HCT116 (cell line): ENCODE data around the gene PRKN. TPM values are rescaled to one million over a fixed set of nuclear protein-coding genes. Genes with fewer than 3 reads are reported as not detected.

ENCODE experiments used
- ATAC-seq: fragments of 200-7000 bp; cut with Tn5 transposase; 2 replicates; pipeline ENCODE4 v1.9.1; 2020; ENCODE audit warnings: mild to moderate bottlenecking, moderate library complexity
- BruUV-seq: library from RNA; stranded (reverse); fragments of 400-500 nt; replicated peaks from 2 replicates; lab custom pipeline; 2021; lab: Mats Ljungman, UMichigan
- CTCF ChIA-PET: fragments of 300-600 bp; sonication (Branson Sonifier 250); formaldehyde crosslinking; loops from one replicate; lab custom pipeline; 2021; ENCODE audit warnings: antibody characterized with exemption; lab: Charles Lee
- POLR2A ChIA-PET: fragments of 300-600, 350-600 bp; sonication (Branson Sonifier 250); formaldehyde crosslinking; loops from one replicate; lab custom pipeline; 2021; ENCODE audit warnings: antibody characterized with exemption; lab: Charles Lee
- RAD21 ChIA-PET, 2 experiments: fragments of 300-600 bp; sonication (Branson Sonifier 250); formaldehyde crosslinking; loops; one replicate each; lab custom pipeline; 2023; ENCODE audit warnings: low total read pairs in 2 of 2; ENCODE audit not compliant: uncharacterized antibody in 2 of 2, unreplicated experiment in 2 of 2, low non-redundant PET in 1 of 2; lab: Charles Lee
- DNase-seq: peaks from one replicate; pipeline ENCODE4 v3.0.0-alpha.2; 2010; ENCODE audit warnings: low read depth, low spot score
- H2AFZ ChIP-seq: fragments of 200-600 bp; shearing (Covaris generic), sonication (generic); 2 replicates; pipeline ENCODE4 v1.6.1; 2017; ENCODE audit warnings: low read depth, mixed run types, mixed read lengths, antibody characterized with exemption, low read length; ENCODE audit not compliant: poor library complexity, severe bottlenecking
- H3K27ac ChIP-seq: 2 replicates; pipeline ENCODE4 v1.5.1; 2012; ENCODE audit warnings: low read depth, low read length
- H3K27me3 ChIP-seq: fragments of 200-600 bp; sonication (generic); 2 replicates; pipeline ENCODE4 v1.6.1; 2016; ENCODE audit warnings: mixed run types, low read length, mixed read lengths; ENCODE audit not compliant: insufficient read depth
- H3K36me3 ChIP-seq, 2 experiments: fragments of 200-500 bp in 1 of 2; fragments of 200-600 bp in 1 of 2; sonication (Bioruptor generic) in 1 of 2; sonication (generic) in 1 of 2; 2 replicates each; pipeline versions ENCODE4 v1.5.1 to v1.6.1; 2014 to 2016; ENCODE audit warnings: low read length in 2 of 2, inconsistent platforms in 1 of 2, mixed read lengths in 1 of 2, mixed run types in 1 of 2; ENCODE audit not compliant: insufficient read depth in 2 of 2, control insufficient read depth in 1 of 2
- H3K4me1 ChIP-seq, 2 experiments: fragments of 200-600 bp in 1 of 2; sonication (generic) in 1 of 2; 2 replicates each; pipeline versions ENCODE4 v1.5.1 to v1.6.1; 2012 to 2017; ENCODE audit warnings: low read length in 2 of 2, inconsistent platforms in 1 of 2, mild to moderate bottlenecking in 1 of 2, mixed read lengths in 1 of 2, mixed run types in 1 of 2, moderate library complexity in 1 of 2; ENCODE audit not compliant: insufficient read depth in 2 of 2, control insufficient read depth in 1 of 2
- H3K4me2 ChIP-seq: fragments of 200-600 bp; sonication (generic); 2 replicates; pipeline ENCODE4 v1.6.1; 2017; ENCODE audit warnings: mixed run types, low read length, mixed read lengths
- H3K4me3 ChIP-seq, 2 experiments: fragments of 200-600 bp in 1 of 2; sonication (generic) in 1 of 2; replicated peaks in 1 of 2; 2 replicates each; pipeline ENCODE4 v1.5.1; 2011 to 2016; ENCODE audit warnings: low read length in 2 of 2, control low read depth in 1 of 2, low read depth in 1 of 2, mild to moderate bottlenecking in 1 of 2, mixed read lengths in 1 of 2, mixed run types in 1 of 2
- H3K79me2 ChIP-seq: fragments of 200-600 bp; sonication (generic); 2 replicates; pipeline ENCODE4 v1.6.1; 2017; ENCODE audit warnings: mild to moderate bottlenecking, mixed run types, low read length, moderate library complexity, mixed read lengths; ENCODE audit not compliant: insufficient read depth
- H3K9ac ChIP-seq: fragments of 200-600 bp; sonication (generic); 2 replicates; pipeline ENCODE4 v1.6.1; 2016; ENCODE audit warnings: low read length, mixed read lengths
- H3K9me2 ChIP-seq: fragments of 200-600 bp; sonication (generic), shearing (Covaris generic); 2 replicates; pipeline ENCODE4 v1.6.1; 2017; ENCODE audit warnings: mixed run types, mild to moderate bottlenecking, moderate library complexity; ENCODE audit not compliant: insufficient read depth
- H3K9me3 ChIP-seq, 2 experiments: fragments of 200-500 bp in 1 of 2; fragments of 200-600 bp in 1 of 2; sonication (Bioruptor generic) in 1 of 2; sonication (generic) in 1 of 2; 2 replicates each; pipeline ENCODE4 v1.6.1; 2014 to 2017; ENCODE audit warnings: low read length in 2 of 2, mixed read lengths in 2 of 2, inconsistent platforms in 1 of 2, low read depth in 1 of 2, mild to moderate bottlenecking in 1 of 2, mixed run types in 1 of 2, moderate library complexity in 1 of 2; ENCODE audit not compliant: control insufficient read depth in 1 of 2, insufficient read depth in 1 of 2
- H4K20me1 ChIP-seq: fragments of 200-600 bp; sonication (generic), shearing (Covaris generic); 2 replicates; pipeline ENCODE4 v1.6.1; 2017; ENCODE audit warnings: mixed run types, mild to moderate bottlenecking, moderate library complexity; ENCODE audit not compliant: insufficient read depth
- EGR1 ChIP-seq: IDR thresholded peaks from 2 replicates; pipeline ENCODE4 v1.6.1; 2012; ENCODE audit warnings: low read depth
- ELF1 ChIP-seq: IDR thresholded peaks from 2 replicates; pipeline ENCODE4 v1.6.1; 2012; ENCODE audit warnings: low read depth, borderline replicate concordance
- EZH2 ChIP-seq: fragments of 200-600 bp; sonication (generic); IDR thresholded peaks from 2 replicates; pipeline ENCODE4 v1.6.1; 2017; ENCODE audit warnings: antibody characterized with exemption, mixed run types
- EZH2phosphoT487 ChIP-seq: fragments of 200-600 bp; IDR thresholded peaks from 2 replicates; pipeline ENCODE4 v1.6.1; 2018; ENCODE audit warnings: antibody characterized with exemption, borderline replicate concordance
- FOSL1 ChIP-seq: IDR thresholded peaks from 2 replicates; pipeline ENCODE4 v1.6.1; 2012; ENCODE audit warnings: low read depth
- POLR2A ChIP-seq: IDR thresholded peaks from 2 replicates; pipeline ENCODE4 v1.7.0; 2011; ENCODE audit warnings: borderline replicate concordance; ENCODE audit not compliant: insufficient read depth, insufficient read length; ENCODE audit errors: extremely low read depth
- POLR2AphosphoS5 ChIP-seq: IDR thresholded peaks from 2 replicates; pipeline ENCODE4 v1.6.1; 2011; ENCODE audit warnings: mild to moderate bottlenecking, low read depth, low read length, moderate library complexity
- SIN3A ChIP-seq: IDR thresholded peaks from 2 replicates; pipeline ENCODE4 v1.6.1; 2012; ENCODE audit warnings: low read depth
- SP1 ChIP-seq: IDR thresholded peaks from 2 replicates; pipeline ENCODE4 v1.6.1; 2012; ENCODE audit warnings: low read depth
- SRF ChIP-seq: IDR thresholded peaks from 2 replicates; pipeline ENCODE4 v1.6.1; 2012; ENCODE audit warnings: low read depth
- TCF7L2 ChIP-seq: IDR thresholded peaks from 2 replicates; pipeline ENCODE4 v1.7.0; 2011; ENCODE audit warnings: borderline replicate concordance, inconsistent platforms; ENCODE audit not compliant: insufficient read depth, insufficient read length; ENCODE audit errors: extremely low read depth
- YY1 ChIP-seq: IDR thresholded peaks from 2 replicates; pipeline ENCODE4 v1.6.1; 2011; ENCODE audit warnings: low read length, low read depth, moderate library complexity, mild to moderate bottlenecking; ENCODE audit not compliant: insufficient replicate concordance; ENCODE audit errors: extremely low read depth
- intact Hi-C: fragments of 100-400 bp; cut with micrococcal nuclease; formaldehyde crosslinking; loops from 2 replicates; pipeline ENCODE4 v1.10.0; 2022
- total RNA-seq: library from RNA; stranded (reverse); gene quantifications from one replicate; pipeline ENCODE4 v1.2.1, GENCODE V29; 2021; ENCODE audit not compliant: unreplicated experiment
- TF ChIP-seq, protein P1 (sequence below): IDR thresholded peaks from 2 replicates; pipeline ENCODE4 v1.6.1; 2012
- TF ChIP-seq, protein P2 (sequence below), 3 experiments: fragments of 200-600 bp in 1 of 3; sonication (generic) in 1 of 3; IDR thresholded peaks in 2 of 3; conservative IDR thresholded peaks in 1 of 3; 2 replicates each; pipeline ENCODE4 v1.5.1; 2012 to 2017; ENCODE audit warnings: low read depth in 2 of 3, low read length in 2 of 3, antibody characterized with exemption in 1 of 3, borderline replicate concordance in 1 of 3, control low read depth in 1 of 3, mild to moderate bottlenecking in 1 of 3, mixed read lengths in 1 of 3, mixed run types in 1 of 3, moderate library complexity in 1 of 3; ENCODE audit not compliant: insufficient read depth in 1 of 3

The PRKN gene
- total RNA-seq, 1 experiment from 2014 or later, result 2.6 TPM

DNA sequence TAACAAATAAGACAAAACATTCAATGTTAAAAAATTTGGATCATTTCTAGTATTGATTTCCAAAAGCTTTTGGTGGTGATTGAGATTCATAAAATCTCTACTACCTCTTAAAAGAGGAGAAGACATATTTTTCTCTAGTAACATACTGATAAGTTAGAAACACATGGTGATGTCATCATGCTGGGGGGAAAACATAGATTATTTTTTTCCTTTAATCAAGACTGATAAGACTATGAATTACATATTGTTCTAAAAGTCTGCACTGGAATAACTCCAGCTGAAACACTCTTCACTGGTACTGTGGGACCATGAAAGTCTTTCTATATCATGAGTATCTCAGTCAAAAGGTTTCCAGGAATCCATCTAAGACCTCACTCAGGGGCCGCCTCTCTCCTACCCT lies 515.8 kb downstream of the PRKN start:
- intact Hi-C loops, result no loop called here
- BruUV-seq, result no TSS peak
- Histone ChIP-seq H4K20me1 (no peaks in the 10 kb centered on the region), H3K27me3 (no peaks in the 10 kb centered on the region), H2AFZ (no peak overlapping the region), H3K79me2 (no peaks in the 10 kb centered on the region), H3K27ac (no peak overlapping the region), H3K9me3 (no peaks in the 10 kb centered on the region), H3K9me2 (no peaks in the 10 kb centered on the region), H3K4me1 (no peaks in the 10 kb centered on the region), H3K9ac (no peak overlapping the region), H3K36me3 (no peaks in the 10 kb centered on the region), H3K4me3 (no peak overlapping the region), H3K4me2 (no peak overlapping the region)
- no peak for DNase-seq
- POLR2A ChIA-PET, result no interaction called here
- RAD21 ChIA-PET, result no interaction called here
- TF ChIP-seq FOSL1 (no peak), POLR2AphosphoS5 (no peak), YY1 (no peak), EZH2 (no peak), SIN3A (no peak), TCF7L2 (no peak), POLR2A (no peak), ELF1 (no peak), SRF (no peak), EZH2phosphoT487 (no peak), EGR1 (no peak), SP1 (no peak)
- TF ChIP-seq, protein P1, sequence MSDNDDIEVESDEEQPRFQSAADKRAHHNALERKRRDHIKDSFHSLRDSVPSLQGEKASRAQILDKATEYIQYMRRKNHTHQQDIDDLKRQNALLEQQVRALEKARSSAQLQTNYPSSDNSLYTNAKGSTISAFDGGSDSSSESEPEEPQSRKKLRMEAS, result no peak
- TF ChIP-seq, protein P2, sequence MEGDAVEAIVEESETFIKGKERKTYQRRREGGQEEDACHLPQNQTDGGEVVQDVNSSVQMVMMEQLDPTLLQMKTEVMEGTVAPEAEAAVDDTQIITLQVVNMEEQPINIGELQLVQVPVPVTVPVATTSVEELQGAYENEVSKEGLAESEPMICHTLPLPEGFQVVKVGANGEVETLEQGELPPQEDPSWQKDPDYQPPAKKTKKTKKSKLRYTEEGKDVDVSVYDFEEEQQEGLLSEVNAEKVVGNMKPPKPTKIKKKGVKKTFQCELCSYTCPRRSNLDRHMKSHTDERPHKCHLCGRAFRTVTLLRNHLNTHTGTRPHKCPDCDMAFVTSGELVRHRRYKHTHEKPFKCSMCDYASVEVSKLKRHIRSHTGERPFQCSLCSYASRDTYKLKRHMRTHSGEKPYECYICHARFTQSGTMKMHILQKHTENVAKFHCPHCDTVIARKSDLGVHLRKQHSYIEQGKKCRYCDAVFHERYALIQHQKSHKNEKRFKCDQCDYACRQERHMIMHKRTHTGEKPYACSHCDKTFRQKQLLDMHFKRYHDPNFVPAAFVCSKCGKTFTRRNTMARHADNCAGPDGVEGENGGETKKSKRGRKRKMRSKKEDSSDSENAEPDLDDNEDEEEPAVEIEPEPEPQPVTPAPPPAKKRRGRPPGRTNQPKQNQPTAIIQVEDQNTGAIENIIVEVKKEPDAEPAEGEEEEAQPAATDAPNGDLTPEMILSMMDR (IDR thresholded peaks at IDR 0.05 in 2 of 3, conservative IDR thresholded peaks at IDR 0.05 in 1 of 3; ENCODE audit: borderline replicate concordance in 1 of 3, insufficient read depth in 1 of 3, low read depth in 2 of 3, low read length in 2 of 3), result no peak
- ATAC-seq, result no peak
- CTCF ChIA-PET, result no interaction called here
